IPS-11a (cell line): ENCODE results near the gene FGD4.

Experiments
- H3K4me3 ChIP-seq: one replicate; pipeline ENCODE4 v1.5.1; 2013; ENCODE audit warnings: low read depth, low read length, control low read depth

The FGD4 gene

DNA sequence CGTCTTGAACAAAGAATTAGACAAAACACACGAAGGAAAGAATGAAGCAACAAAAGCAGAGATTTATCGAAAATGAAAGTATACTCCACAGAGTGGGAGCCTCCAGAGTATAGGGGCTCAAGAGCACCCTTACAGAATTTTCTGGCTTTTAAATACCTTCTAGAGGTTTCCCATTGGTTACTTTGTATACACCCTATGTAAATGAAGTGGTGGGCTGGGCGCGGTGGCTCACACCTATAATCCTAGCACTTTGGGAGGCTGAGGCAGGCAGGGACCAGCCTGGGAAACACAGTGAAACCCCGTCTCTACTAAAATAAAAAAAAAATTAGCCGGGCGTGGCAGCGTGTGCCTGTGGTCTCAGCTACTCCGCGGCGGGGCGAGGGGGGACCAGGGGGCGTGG lies 266.7 kb downstream of the FGD4 start:
- H3K4me3 ChIP-seq, result no peak overlapping the region

DNA sequence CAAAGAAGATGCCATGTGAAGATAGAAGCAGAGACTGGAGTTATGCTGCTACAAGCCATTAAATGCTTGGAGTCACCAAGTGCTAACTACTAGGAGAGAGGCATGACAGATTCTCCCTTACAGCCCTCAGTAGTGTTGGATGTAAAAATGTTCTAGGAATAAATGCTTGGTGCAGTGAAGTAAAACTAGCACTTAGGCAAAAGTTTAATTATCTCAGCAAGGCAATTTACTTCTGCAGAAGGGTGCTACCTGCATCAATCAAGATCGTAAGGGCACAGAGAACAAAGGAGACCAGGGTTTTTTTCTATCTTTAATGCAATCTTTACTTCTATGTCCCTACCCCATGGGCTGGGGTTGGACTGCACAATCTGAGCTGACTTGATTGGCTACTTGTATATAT lies 270.2 kb downstream of the FGD4 start:
- no peak overlapping the region for H3K4me3 ChIP-seq

DNA sequence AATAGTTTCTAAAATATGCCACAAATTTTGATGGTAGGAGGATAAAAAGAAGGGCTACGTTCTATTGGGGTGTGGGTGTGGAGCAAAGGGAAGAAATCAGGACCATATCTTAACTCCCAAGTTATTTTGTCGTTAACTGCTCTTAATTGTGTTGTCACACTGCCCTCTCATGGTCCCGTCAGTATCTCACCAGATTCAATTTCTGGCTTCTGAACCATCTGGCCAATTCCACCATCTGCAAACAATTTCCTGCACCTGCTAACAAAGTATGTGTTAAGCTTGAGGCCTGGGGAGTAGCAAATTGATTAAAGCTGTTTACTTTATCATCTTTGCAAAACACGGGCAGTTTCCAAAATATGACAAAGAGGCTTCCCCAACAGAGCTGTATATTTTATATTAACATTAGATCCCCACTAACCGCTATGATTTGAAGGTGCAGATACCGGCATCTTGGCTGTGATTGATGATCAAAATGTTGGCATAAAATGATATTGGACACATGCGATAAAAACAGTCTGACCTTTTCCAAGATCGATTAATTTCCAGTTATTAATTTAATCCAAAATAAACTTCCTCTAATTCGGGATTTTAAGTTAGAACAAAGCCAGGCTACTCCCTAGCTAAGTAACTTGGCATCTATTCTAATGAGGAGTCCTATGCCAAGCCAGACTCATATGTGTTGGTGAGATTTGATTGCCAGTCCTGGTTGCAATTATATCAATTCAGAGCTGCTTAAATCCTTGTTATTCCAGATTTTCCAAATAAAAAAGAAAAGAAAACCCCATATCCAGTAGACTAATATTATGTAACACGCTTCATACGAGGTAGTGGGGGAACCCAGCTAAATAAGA lies 272.8 kb downstream of the FGD4 start:
- H3K4me3 ChIP-seq, result no peak overlapping the region

DNA sequence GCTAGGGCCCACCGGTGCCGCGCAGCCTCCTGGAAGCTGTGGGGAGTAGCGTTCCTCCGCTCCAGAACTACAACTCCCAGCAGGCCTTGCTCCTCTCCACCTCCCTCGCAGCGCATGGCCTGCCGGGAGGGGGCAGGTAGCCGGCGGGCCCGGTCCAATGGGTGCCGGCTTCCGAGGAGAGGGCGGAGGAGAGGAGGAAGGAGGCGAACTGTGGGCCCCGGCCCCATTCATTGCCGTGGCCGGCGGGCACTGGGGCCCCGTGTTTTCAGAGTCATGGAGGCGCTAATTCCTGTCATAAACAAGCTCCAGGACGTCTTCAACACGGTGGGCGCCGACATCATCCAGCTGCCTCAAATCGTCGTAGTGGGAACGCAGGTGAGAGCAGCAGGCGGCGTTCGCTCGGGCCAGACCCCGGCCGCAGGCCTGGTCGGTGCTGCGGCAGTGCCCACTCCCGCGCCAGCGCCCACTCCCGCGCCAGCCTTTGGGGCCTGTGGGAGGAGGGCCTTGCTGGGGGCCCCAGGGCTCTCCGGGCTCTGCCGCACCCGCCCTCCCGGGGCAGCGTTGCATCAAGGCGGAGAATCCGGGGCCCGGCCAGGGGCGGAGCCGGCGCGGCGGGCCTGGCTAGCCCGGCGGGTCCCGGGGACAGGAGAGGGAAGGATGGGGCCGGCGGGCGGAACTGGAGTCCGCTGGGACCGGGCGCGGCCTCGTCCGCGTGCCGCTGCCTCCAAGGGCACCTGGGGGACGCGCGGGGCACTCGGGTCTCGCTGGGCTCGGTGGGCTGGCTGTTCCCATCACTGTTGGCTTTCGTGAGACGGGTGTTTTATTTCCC lies 279.9 kb downstream of the FGD4 start, which contains the start of gene DNM1L:
Gene DNM1L (plus strand): TSS at position 211 of the 829 bp plus-strand sequence. CDS start 63 bp downstream, at position 274.
- H3K4me3 ChIP-seq, result peak within 1 kb of the TSS; percentile 79

DNA sequence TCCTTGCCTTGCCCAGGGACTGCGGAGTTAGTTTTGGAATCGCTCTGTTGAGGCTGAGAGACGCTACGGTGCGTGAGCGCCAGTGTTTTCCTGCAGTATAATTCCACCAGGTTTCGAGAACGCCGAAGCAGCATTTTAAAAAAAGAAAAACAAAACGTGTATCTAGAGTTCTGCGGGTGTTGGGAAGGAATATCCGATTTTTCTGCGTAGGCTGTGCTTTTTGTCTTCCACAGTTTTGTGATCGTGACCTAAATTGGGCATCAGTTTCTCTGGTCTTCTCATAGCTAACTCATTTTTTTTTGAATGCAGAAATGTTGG lies 280.5 kb downstream of the FGD4 start:
- H3K4me3 ChIP-seq, result peak overlapping the region; percentile 79

DNA sequence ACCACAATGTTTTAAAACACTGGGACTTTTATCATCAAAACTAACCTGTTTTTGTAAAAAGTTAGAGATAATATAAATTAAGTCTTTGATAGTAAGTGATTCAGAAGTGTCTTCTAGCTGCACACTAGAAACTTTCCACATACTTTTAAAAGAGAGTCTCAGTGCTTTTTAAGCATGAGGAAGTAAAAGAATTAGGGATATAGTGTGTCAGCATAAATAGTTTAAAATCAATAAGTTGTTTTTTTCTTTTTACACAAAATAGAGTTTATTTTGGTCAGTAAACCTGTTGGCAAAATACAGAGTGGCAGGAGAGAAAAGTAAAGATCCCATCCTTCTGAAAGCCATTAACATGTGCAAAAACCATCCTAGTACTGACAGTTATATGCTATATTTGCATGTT lies 281.4 kb downstream of the FGD4 start:
- H3K4me3 ChIP-seq, result no peak overlapping the region

DNA sequence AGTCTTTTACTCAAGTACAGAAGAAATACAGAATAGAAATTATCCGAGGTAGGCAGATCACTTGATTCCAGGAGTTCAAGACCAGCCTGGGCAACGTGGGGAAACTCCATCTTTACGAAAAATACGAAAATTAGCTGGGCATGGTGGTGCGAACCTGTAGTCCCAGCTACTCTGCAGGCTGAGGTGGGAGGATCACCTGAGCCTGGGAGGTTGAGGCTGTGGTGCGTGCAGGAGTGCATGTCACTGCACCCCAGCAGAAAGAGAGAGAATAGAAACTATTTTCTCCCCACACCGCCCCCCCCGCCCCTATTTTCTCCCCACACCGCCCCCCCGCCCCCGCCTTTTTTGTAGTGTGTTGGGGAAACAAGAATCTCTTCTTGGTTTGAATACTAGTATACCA lies 281.9 kb downstream of the FGD4 start:
- H3K4me3 ChIP-seq, result no peak overlapping the region

DNA sequence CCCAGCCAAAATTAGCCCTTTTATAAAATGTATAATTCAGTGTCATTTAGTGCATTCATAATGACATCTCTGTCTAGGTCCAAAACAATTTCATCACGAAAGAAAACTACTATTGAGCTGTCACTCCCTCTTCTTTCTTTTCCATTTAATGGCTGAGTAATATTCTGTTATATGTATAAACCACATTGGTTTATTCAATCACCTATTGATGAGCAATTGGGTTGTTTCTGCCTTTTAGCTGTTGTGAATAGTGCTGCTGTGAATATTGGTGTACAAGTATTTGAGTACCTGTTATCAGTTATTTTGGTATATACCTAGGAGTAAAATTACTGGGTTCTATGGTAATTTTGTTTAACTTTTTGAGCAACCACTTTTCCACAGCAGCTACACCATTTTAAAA lies 287.0 kb downstream of the FGD4 start:
- H3K4me3 ChIP-seq, result no peak overlapping the region

DNA sequence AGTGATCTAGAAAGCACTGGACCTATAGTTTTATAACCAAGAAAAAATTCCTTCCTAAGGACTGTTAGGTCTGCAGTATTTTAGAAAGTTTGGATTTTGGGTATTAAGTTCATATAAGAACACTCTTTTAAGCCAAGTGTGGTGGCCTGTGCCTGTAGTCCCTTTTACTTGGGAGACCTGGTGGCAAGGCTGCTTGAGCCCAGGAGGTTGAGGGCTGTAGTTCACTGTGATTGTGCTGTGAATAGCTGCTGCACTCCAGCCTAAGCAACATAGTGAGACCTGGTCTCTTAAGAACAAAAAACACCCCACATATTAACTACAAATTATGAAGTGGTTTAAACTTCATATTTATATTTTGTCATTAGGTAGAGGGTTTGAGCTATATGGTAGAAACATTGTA lies 289.4 kb downstream of the FGD4 start:
- no peak overlapping the region for H3K4me3 ChIP-seq

DNA sequence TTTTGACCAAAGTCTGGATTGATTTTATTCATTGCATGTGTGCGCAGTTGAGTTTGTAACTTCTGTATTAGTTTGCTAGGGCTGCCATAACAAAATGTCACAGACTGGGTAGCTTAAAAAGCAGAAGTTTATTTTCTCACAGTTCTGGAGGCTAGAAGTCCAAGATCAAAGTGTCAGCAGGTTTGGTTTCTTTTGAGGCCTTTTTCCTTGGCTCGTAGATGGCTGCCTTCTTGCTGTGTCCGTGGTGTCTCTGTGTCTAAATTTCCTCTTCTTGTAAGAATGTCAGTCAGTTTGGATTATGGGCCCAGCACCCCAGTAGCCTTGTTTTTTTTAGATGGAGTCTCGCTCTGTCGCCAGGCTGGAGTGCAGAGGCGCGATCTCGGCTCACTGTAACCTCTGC lies 291.6 kb downstream of the FGD4 start:
- no peak overlapping the region for H3K4me3 ChIP-seq

DNA sequence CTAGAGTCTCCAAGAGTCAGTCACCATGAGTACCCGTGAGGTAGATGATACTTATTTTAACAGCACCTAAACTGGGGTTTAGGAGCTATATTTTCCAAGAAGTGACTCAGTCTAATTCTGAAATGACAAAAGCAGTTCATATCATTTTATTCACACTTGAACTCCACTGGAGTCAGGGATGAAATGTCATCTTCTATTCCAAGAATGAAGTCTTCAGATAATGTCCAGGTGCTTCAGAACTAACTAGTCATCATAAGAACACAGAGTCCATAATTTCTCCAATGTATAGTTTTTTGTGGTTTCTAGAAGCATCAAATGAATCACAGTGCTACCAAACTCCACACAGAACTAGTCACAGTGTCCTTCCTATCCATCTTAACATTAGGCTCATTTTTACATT lies 293.0 kb downstream of the FGD4 start:
- H3K4me3 ChIP-seq, result no peak overlapping the region

DNA sequence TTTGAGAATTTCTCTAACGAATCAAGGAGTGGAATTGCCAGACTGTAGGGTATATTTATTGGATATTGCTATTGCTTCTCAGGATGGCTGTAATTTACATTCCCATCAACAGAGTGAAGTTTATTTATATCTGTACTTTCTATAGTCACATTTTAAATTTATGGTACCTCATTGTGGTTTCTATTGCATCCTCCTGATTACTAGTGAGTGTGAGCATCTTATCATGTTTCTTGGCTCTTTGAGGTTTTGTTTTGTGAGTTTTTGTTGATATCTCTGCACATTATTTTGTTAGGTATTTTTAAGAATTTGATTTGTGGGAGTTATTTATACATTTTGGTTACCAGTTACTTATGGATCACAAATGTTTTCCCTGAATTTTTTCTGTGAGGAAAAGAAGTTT lies 293.7 kb downstream of the FGD4 start:
- H3K4me3 ChIP-seq, result no peak overlapping the region
